Endothelial cell (in vitro differentiated cells): ENCODE results near the gene C1orf210. TPM values are rescaled to one million over a fixed set of nuclear protein-coding genes. Genes with fewer than 3 reads are reported as not detected.

ENCODE experiments used
- DNase-seq: peaks from one replicate; pipeline ENCODE4 v3.0.0; 2021; ENCODE audit warnings: low spot score
- H3K27ac Mint-ChIP-seq: one replicate; pipeline ENCODE4 v1.8.0; 2021; ENCODE audit warnings: mixed read lengths, inconsistent platforms; ENCODE audit not compliant: unreplicated experiment
- H3K27me3 Mint-ChIP-seq: one replicate; pipeline ENCODE4 v1.8.0; 2021; ENCODE audit warnings: mild to moderate bottlenecking, moderate library complexity, mixed read lengths, inconsistent platforms; ENCODE audit not compliant: unreplicated experiment
- H3K36me3 Mint-ChIP-seq: one replicate; pipeline ENCODE4 v1.8.0; 2021; ENCODE audit warnings: mild to moderate bottlenecking, low read depth, mixed read lengths, inconsistent platforms; ENCODE audit not compliant: unreplicated experiment
- H3K4me1 Mint-ChIP-seq: one replicate; pipeline ENCODE4 v1.8.0; 2021; ENCODE audit warnings: mild to moderate bottlenecking, mixed read lengths, inconsistent platforms; ENCODE audit not compliant: unreplicated experiment
- H3K4me3 Mint-ChIP-seq: one replicate; pipeline ENCODE4 v1.8.0; 2021; ENCODE audit warnings: mild to moderate bottlenecking, mixed read lengths, inconsistent platforms; ENCODE audit not compliant: unreplicated experiment
- H3K9me3 Mint-ChIP-seq: one replicate; pipeline ENCODE4 v1.8.0; 2021; ENCODE audit warnings: mixed read lengths, inconsistent platforms; ENCODE audit not compliant: unreplicated experiment
- CTCF ChIP-seq: fragments of 200-600 bp; sonication (generic); IDR thresholded peaks from one replicate; pipeline ENCODE4 v1.5.0; 2021; ENCODE audit warnings: antibody characterized with exemption; ENCODE audit not compliant: unreplicated experiment
- long read RNA-seq: library from polyadenylated mRNA; unstranded; transcript quantifications from one replicate; pipeline ENCODE4 v2.0.0, GENCODE V29; 2020; ENCODE audit not compliant: unreplicated experiment
- total RNA-seq: library from RNA; stranded (reverse); fragmentation: NEBNext Ultra II Directional; extraction: Animal tissue kit (Norgen Biotek cat#: 25700); gene quantifications from one replicate; pipeline ENCODE4 v1.2.1, GENCODE V29; 2021; ENCODE audit not compliant: unreplicated experiment

C1orf210 gene
- not detected for total RNA-seq
- long read RNA-seq: 0 reads

GRCh38 chr1:43285269-43285990, at the start of gene C1orf210:
TSS of gene C1orf210 (minus strand) at chr1:43285581. CDS start at chr1:43283270, 2,311 bp downstream.
- Mint-ChIP-seq H3K27ac (no peak within 1 kb of the TSS), H3K36me3 (no peaks in the 10 kb centered on the region), H3K27me3 (peaks cover 8% of the 10 kb centered on the region), H3K9me3 (no peaks in the 10 kb centered on the region), H3K4me3 (no peak within 1 kb of the TSS), H3K4me1 (peaks cover 11% of the 10 kb centered on the region)
- DNase-seq: no peak
- TF ChIP-seq CTCF: no peak

DNA sequence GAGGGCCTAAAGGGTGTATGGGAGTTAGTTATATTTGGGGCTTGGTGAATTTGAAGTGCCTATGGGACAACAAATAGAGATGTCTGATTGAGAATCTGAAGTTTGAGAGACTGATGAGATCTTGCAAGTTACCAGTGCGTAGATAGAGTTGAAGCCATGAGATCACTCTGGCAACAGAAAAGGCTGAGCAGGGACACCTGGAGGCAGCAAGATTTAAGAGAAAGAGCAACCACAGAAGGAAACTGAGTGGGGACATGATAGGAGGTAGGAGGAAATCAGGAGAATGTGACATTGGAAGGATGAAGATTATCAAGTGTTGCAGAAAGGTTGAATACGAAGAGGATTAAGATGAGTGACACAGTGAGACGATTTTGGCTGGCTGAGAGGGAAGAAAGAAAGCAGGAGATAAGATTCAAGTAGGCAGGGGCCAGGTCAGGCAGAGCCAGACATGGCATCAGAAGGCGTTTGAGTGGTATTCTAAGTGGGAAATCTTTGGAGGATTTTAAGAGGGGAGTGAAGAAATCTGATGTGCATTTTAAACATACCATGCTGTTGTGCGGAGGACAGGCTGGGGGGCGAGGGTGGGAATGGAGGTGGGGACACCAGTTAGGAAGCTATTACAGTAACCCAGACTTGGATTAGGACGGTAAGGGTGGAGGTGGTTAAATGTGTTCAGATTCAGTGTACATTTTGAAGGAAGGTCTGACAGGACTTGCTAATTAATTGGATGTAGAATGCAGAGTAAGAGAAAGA, 49.2 kb upstream of the C1orf210 start:
- TF ChIP-seq CTCF: no peak
- H3K4me1 Mint-ChIP-seq: peaks cover 40% of the 10 kb centered on the region
- no peak for DNase-seq
- H3K36me3 Mint-ChIP-seq: no peaks in the 10 kb centered on the region
- no peak overlapping the region for H3K27ac Mint-ChIP-seq
- H3K4me3 Mint-ChIP-seq: no peak overlapping the region
- peaks cover 13% of the 10 kb centered on the region for H3K27me3 Mint-ChIP-seq
- H3K9me3 Mint-ChIP-seq: no peaks in the 10 kb centered on the region

- Mint-ChIP-seq H3K27me3 (peaks cover 16% of the 10 kb centered on the region), H3K36me3 (peaks cover 17% of the 10 kb centered on the region), H3K9me3 (no peaks in the 10 kb centered on the region), H3K4me3 (no peak overlapping the region), H3K27ac (no peak overlapping the region), H3K4me1 (peaks cover 20% of the 10 kb centered on the region)
- DNase-seq: no peak
- TF ChIP-seq CTCF: no peak
These were observed 46.3 kb upstream of the C1orf210 start for GRCh38 chr1:43331688-43332087.

DNA sequence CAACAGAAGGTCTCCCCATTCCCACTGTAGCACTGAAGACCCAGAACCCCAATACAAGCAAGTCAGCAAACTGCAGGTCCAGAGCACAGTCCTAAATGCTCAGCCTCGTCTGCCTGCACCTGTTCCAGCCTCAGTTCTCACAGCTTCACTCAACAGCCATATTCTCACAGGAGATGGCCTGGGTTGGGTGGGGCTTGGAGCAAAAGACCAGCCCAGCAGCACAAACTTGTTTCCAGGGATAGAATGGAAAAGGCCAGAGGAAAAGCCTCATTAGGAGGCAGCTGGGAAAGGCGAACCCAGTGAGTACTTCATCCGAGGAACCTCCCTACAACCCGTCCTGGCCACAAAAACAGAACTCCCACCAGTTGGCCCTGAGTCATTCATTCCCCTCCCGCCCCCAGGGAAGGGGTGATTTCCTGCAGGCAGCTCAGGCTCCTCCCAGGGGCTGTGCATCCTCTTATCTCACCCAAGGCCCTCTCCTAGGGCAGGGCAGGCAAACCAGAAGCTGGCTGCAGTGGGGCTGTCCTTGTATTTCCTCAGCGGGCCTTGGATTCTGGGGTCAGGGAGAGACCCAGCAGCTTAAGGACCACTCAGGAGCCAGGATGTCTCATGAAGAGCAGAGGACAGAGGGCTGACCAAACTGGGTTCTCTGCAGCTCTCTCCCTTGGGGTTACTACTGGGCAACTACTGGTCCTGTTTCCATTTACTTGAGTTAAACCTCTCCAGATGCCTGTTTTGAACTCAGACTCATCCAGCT, 44.8 kb upstream of the C1orf210 start:
- DNase-seq: peak; percentile 32
- peaks cover 12% of the 10 kb centered on the region for H3K27me3 Mint-ChIP-seq
- no peak overlapping the region for H3K27ac Mint-ChIP-seq
- no peaks in the 10 kb centered on the region for H3K9me3 Mint-ChIP-seq
- no peak overlapping the region for H3K4me3 Mint-ChIP-seq
- H3K4me1 Mint-ChIP-seq: peaks cover 18% of the 10 kb centered on the region
- TF ChIP-seq CTCF: no peak
- peaks cover 24% of the 10 kb centered on the region for H3K36me3 Mint-ChIP-seq
